Thymus (tissue), 11 donors: ENCODE measurements around the gene PRRT1. TPM values are rescaled to one million over a fixed set of nuclear protein-coding genes. Genes with fewer than 3 reads are reported as not detected.

Source experiments
- DNase-seq, 9 donors: peaks; one replicate each; pipeline ENCODE4 v3.0.0-alpha.2; 2013; ENCODE audit warnings: low spot score in 9 of 9, low read depth in 6 of 9, missing footprints in 1 of 9
- H3K27ac ChIP-seq, 2 donors: one replicate each; pipeline ENCODE4 v1.5.1; 2013; ENCODE audit warnings: control low read depth in 1 of 2, low read depth in 1 of 2, low read length in 1 of 2, mild to moderate bottlenecking in 1 of 2, moderate library complexity in 1 of 2
- H3K27me3 ChIP-seq, 2 donors: one replicate each; pipeline ENCODE4 v1.5.1; 2013; ENCODE audit warnings: low read length in 1 of 2; ENCODE audit not compliant: control insufficient read depth in 2 of 2, insufficient read depth in 1 of 2
- H3K36me3 ChIP-seq, 2 donors: one replicate each; pipeline ENCODE4 v1.5.1; 2013; ENCODE audit warnings: low read length in 1 of 2, mild to moderate bottlenecking in 1 of 2, moderate library complexity in 1 of 2; ENCODE audit not compliant: control insufficient read depth in 2 of 2, insufficient read depth in 2 of 2
- H3K4me1 ChIP-seq, 2 donors: one replicate each; pipeline ENCODE4 v1.5.1; 2013; ENCODE audit warnings: low read length in 2 of 2; ENCODE audit not compliant: control insufficient read depth in 2 of 2, insufficient read depth in 2 of 2
- H3K4me3 ChIP-seq, 2 donors: one replicate each; pipeline ENCODE4 v1.5.1; 2013; ENCODE audit warnings: low read length in 2 of 2, control low read depth in 1 of 2, mild to moderate bottlenecking in 1 of 2
- H3K9me3 ChIP-seq, 2 donors: one replicate each; pipeline ENCODE4 v1.5.1; 2013; ENCODE audit warnings: low read length in 1 of 2, mild to moderate bottlenecking in 1 of 2; ENCODE audit not compliant: control insufficient read depth in 2 of 2, insufficient read depth in 1 of 2
- WGBS: extraction: QIAGEN DNeasy Blood & Tissue Kit; methylation state at CpG from one replicate; pipeline ENCODE4 v1.1.7; 2013; 5-methylcytosine and 5-hydroxymethylcytosine counted together
- polyA plus RNA-seq: library from polyadenylated mRNA; stranded (reverse); fragments of 200-250 nt; gene quantifications from one replicate; pipeline ENCODE4 v1.2.3, GENCODE V29; 2013
- total RNA-seq: library from RNA; stranded (reverse); fragments of 120-200 nt; gene quantifications from one replicate; pipeline ENCODE4 v1.2.4, GENCODE V29; 2013
- donor health status: healthy.

PRRT1 gene
- total and polyA plus RNA-seq, 2 donors, result 6.1 TPM; not detected in 1

- Histone ChIP-seq H3K27ac (no peak overlapping the region), H3K9me3 (no peaks in the 10 kb centered on the region), H3K4me3 (no peak overlapping the region), H3K4me1 (peaks cover 0 to 4% of the 10 kb centered on the region in 2 donors), H3K36me3 (peaks cover 20 to 22% of the 10 kb centered on the region in 2 donors), H3K27me3 (peaks cover 0 to 39% of the 10 kb centered on the region in 2 donors)
- no peak for DNase-seq
- 92% methylated on average over 7 of the region's 7 CpGs for WGBS
Observed at GRCh38 chr6:32111424-32112066, 40.2 kb downstream of the PRRT1 start.

DNA sequence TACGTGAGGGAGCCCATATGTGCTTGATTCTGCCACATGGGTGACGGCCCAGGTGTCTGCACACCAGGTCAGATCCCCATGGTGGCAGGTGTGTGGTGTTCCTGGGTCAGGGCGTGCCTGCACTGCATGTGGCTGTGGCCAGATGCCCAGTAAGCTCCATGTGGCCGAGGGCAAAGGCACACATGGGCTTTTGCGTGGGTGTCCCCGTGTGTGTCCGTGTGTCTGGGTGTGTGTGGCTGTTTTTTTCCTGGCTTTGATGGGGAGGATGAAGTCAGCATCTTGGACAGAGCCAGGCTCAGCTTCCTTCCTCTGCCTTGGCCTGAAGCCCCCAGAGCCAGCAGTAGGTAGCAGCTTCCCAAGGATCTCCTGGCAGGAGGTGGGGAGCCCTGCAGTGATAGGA is 41.1 kb downstream of the PRRT1 start:
- DNase-seq, result no peak
- Histone ChIP-seq H3K27ac (no peak overlapping the region), H3K36me3 (peaks cover 11 to 13% of the 10 kb centered on the region in 2 donors), H3K9me3 (no peaks in the 10 kb centered on the region), H3K27me3 (peaks cover 0 to 43% of the 10 kb centered on the region in 2 donors), H3K4me1 (peaks cover 0 to 4% of the 10 kb centered on the region in 2 donors), H3K4me3 (no peak overlapping the region)
- 90% methylated on average over 7 of the region's 7 CpGs for WGBS

- Histone ChIP-seq H3K4me3 (no peak overlapping the region), H3K27me3 (peaks cover 0 to 50% of the 10 kb centered on the region in 2 donors), H3K27ac (no peak overlapping the region), H3K9me3 (no peaks in the 10 kb centered on the region), H3K4me1 (peaks cover 0 to 4% of the 10 kb centered on the region in 2 donors), H3K36me3 (peaks cover 2 to 8% of the 10 kb centered on the region in 2 donors)
- no peak for DNase-seq
- 92% methylated on average over 6 of the region's 6 CpGs for WGBS
Observed at GRCh38 chr6:32109765-32110160, 42.0 kb downstream of the PRRT1 start.

DNA sequence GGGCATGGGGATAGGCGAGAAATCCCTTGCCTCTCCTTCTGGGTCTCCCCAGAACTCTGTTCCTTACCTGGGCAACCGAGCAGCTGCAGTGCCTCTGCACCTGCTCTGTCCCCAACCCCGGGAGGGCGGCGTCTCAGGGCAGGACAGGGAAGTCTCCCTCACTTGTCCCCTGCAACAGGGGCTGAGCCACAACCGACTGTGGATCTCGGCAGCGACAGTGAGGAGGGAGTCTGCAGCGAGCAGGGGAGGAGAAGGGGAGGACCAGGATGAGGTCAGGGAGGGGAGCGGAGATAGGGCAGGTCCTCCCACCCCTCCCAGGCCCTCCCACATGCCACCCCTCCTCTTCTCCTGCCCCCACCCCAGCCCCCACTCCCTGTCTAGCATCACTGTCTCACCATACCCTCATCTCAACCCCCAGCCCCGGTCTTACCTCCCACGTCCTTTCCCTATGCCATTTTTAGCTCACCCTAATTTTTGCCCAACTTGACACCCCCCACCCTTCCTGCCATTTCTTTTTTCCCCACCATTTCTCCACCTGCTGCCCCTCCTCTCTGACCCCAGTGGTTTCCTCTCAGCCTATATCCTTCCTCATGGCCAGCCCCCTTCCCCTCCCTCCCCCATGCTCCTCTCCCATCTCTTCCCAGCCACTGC is 42.5 kb downstream of the PRRT1 start, which contains the start of gene TNXB:
Gene TNXB (minus strand): TSS at position 225 of the 651 bp plus-strand sequence. CDS start 11,140 bp downstream, outside the sequence.
- Histone ChIP-seq H3K27ac (peak within 1 kb of the TSS in 1 of 2 donors; percentile 9), H3K36me3 (peaks cover 0 to 7% of the 10 kb centered on the region in 2 donors), H3K4me3 (no peak within 1 kb of the TSS), H3K27me3 (peaks cover 0 to 54% of the 10 kb centered on the region in 2 donors), H3K9me3 (no peaks in the 10 kb centered on the region), H3K4me1 (peaks cover 0 to 4% of the 10 kb centered on the region in 2 donors)
- no peak for DNase-seq
- 8% methylated on average over 12 of the region's 12 CpGs for WGBS

DNA sequence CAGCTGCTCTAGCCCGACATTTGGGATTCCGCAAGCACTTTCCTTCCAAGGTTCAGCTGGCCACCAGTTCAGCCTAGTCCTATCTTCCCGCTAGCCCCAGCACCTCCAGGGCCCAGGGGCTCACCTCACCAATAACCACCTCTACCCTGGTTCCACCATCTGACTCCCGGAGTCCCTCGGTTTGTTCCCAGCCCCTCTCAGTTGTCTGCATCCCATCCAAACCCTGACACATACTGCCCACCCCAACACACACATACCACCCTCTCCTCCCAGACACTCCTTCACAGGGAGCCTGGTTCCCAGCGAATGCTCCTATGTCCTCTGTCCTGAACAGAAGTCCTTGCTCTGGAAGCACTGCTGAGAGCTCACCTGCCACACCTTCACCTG is 43.0 kb downstream of the PRRT1 start:
- Histone ChIP-seq H3K4me3 (no peak overlapping the region), H3K4me1 (peaks cover 0 to 4% of the 10 kb centered on the region in 2 donors), H3K9me3 (no peaks in the 10 kb centered on the region), H3K27me3 (peaks cover 0 to 54% of the 10 kb centered on the region in 2 donors), H3K27ac (no peak overlapping the region), H3K36me3 (peaks cover 0 to 4% of the 10 kb centered on the region in 2 donors)
- no peak for DNase-seq
- 68% methylated on average over 6 of the region's 6 CpGs for WGBS

DNA sequence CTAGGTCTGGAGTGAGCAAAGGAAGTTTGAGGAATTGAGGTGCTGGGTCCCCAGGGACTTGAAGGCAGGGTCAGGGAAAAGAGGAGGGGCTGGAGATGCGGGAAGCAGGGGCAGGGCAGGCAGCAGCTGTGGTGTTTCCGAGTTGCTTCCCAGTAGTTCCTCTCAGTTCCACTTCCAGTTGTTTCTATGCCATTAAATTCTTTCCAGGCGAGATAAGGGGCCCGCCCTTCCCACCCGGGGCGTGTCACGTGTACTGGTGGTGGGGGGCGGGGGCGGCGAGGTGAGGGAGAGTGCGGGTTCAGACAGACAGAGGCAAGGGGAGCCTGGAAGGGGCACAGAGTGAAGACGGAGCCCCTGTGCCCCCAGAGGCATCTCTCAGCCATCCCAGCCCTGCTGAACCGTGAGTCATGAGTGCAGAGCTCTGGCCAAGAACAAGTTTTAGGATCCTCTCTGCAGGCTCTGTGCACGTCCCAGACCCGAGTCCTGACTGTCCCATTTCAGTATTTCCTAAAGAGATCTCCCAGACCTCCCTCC is 43.6 kb downstream of the PRRT1 start:
- no peak for DNase-seq
- WGBS, result 17% methylated on average over 15 of the region's 15 CpGs
- Histone ChIP-seq H3K27me3 (peaks cover 0 to 54% of the 10 kb centered on the region in 2 donors), H3K4me3 (no peak overlapping the region), H3K9me3 (no peaks in the 10 kb centered on the region), H3K4me1 (peaks cover 0 to 4% of the 10 kb centered on the region in 2 donors), H3K27ac (peak overlapping the region in 1 of 2 donors; percentile 9), H3K36me3 (peaks cover 0 to 4% of the 10 kb centered on the region in 2 donors)

- no peak for DNase-seq
- Histone ChIP-seq H3K9me3 (no peaks in the 10 kb centered on the region), H3K36me3 (peaks cover 0 to 4% of the 10 kb centered on the region in 2 donors), H3K27ac (no peak overlapping the region), H3K4me1 (peaks cover 0 to 4% of the 10 kb centered on the region in 2 donors), H3K4me3 (no peak overlapping the region), H3K27me3 (peaks cover 0 to 54% of the 10 kb centered on the region in 2 donors)
- 100% methylated on average over 1 of the region's 1 CpG for WGBS
Observed at GRCh38 chr6:32107406-32107805, 44.3 kb downstream of the PRRT1 start.

- WGBS, result 92% methylated on average over 4 of the region's 4 CpGs
- Histone ChIP-seq H3K9me3 (no peaks in the 10 kb centered on the region), H3K36me3 (no peaks in the 10 kb centered on the region), H3K27ac (no peak overlapping the region), H3K4me1 (peaks cover 0 to 4% of the 10 kb centered on the region in 2 donors), H3K27me3 (peaks cover 0 to 52% of the 10 kb centered on the region in 2 donors), H3K4me3 (no peak overlapping the region)
- no peak for DNase-seq
Observed at GRCh38 chr6:32105433-32105832, 46.3 kb downstream of the PRRT1 start.

DNA sequence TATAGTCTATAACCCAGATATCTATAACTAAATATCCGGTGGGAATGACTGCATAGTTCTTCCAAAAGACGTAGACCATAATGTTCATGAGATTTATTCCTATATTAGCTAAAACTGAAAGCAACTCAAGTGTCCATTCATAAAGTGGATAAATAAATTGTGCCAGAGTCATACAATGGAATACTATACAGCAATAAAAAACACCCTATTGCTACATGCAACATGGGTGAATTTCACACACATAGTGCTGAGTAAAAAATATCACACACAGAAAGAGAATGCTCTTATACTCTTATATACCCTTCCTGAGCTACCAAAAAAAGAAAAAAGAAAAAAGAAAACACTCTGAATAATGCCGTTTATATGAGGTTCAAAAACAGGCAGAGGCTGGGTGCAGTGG is 49.5 kb downstream of the PRRT1 start:
- 97% methylated on average over 3 of the region's 3 CpGs for WGBS
- no peaks in the 10 kb centered on the region for H3K36me3 ChIP-seq
- no peaks in the 10 kb centered on the region for H3K4me1 ChIP-seq
- no peak overlapping the region for H3K27ac ChIP-seq
- no peaks in the 10 kb centered on the region for H3K9me3 ChIP-seq
- no peak for DNase-seq
- H3K4me3 ChIP-seq, result no peak overlapping the region
- H3K27me3 ChIP-seq, result peaks cover 9 to 49% of the 10 kb centered on the region in 2 donors
